Hepatocyte (in vitro differentiated cells): ENCODE data around the gene ST14.

Experiments
- CTCF ChIP-seq: fragments of 200-600 bp; sonication (generic); IDR thresholded peaks from 2 replicates; pipeline ENCODE4 v1.5.1; 2016; ENCODE audit warnings: antibody characterized with exemption, mild to moderate bottlenecking; ENCODE audit not compliant: poor library complexity
- EZH2 ChIP-seq: fragments of 200-600 bp; sonication (generic); IDR thresholded peaks from 2 replicates; pipeline ENCODE4 v1.6.1; 2016; ENCODE audit warnings: antibody characterized with exemption, mild to moderate bottlenecking, borderline replicate concordance
- EZH2phosphoT487 ChIP-seq: fragments of 200-600 bp; sonication (generic); IDR thresholded peaks from one replicate; pipeline ENCODE4 v1.6.1; 2018; ENCODE audit warnings: antibody characterized with exemption, mild to moderate bottlenecking, low read depth, moderate library complexity; ENCODE audit not compliant: unreplicated experiment, severe bottlenecking

GRCh38 chr11:130243816-130244215, 84.2 kb downstream of the ST14 start:
- TF ChIP-seq CTCF (no peak), EZH2 (no peak), EZH2phosphoT487 (no peak)
